Stimulated activated CD4-positive, alpha-beta T cell treated with anti-CD3 and anti-CD28 coated beads, Interleukin-12 subunit alpha, Interleukin-12 subunit beta, amount 100 ng/mL, for 4 hours (primary cell): ENCODE results near the gene GARIN5B.
"Not testable (repeated sequence)": the region's sequence is repeated elsewhere in the genome, so short reads cannot be mapped to it uniquely, and the experiment has no call there.

ENCODE experiments used
- DNase-seq: peaks from one replicate; pipeline ENCODE4 v3.0.0-alpha.2; 2020

GARIN5B gene

GRCh38 chr19:55362990-55363716, at the start of gene GARIN5B:
Gene GARIN5B, minus strand, starts transcription at chr19:55363260. Its CDS starts 194 bp downstream, at chr19:55363066.
- no peak for DNase-seq

GRCh38 chr19:55410168-55410567, 47.1 kb upstream of the GARIN5B start:
- DNase-seq, result no peak

GRCh38 chr19:55409179-55409578, 46.1 kb upstream of the GARIN5B start:
- not testable (repeated sequence) for DNase-seq

GRCh38 chr19:55408533-55408872, 45.4 kb upstream of the GARIN5B start:
- DNase-seq, result no peak

- peak; percentile 96 for DNase-seq
These were observed 44.9 kb upstream of the GARIN5B start for GRCh38 chr19:55407800-55408532.

GRCh38 chr19:55407550-55407799, 44.4 kb upstream of the GARIN5B start, which contains the start of gene UBE2S:
Gene UBE2S, minus strand, starts transcription at chr19:55407788. Its CDS starts 199 bp downstream, at chr19:55407589.
- DNase-seq, result not testable (repeated sequence)

- peak; percentile 38 for DNase-seq
These were observed 43.9 kb upstream of the GARIN5B start for GRCh38 chr19:55406826-55407549.

- DNase-seq, result no peak
These were observed 43.2 kb upstream of the GARIN5B start for GRCh38 chr19:55406091-55406825.

- no peak for DNase-seq
These were observed 42.6 kb upstream of the GARIN5B start for GRCh38 chr19:55405638-55406037.

GRCh38 chr19:55402509-55402908, 39.4 kb upstream of the GARIN5B start:
- no peak for DNase-seq

GRCh38 chr19:55401390-55401789, 38.3 kb upstream of the GARIN5B start:
- not testable (repeated sequence) for DNase-seq

- no peak for DNase-seq
These were observed 37.4 kb upstream of the GARIN5B start for GRCh38 chr19:55400281-55401087.

GRCh38 chr19:55398200-55398925, 35.3 kb upstream of the GARIN5B start:
- no peak for DNase-seq

GRCh38 chr19:55392820-55393761, 30.0 kb upstream of the GARIN5B start:
- DNase-seq, result no peak

GRCh38 chr19:55391702-55392615, 28.9 kb upstream of the GARIN5B start:
- no peak for DNase-seq

- no peak for DNase-seq
These were observed 28.2 kb upstream of the GARIN5B start for GRCh38 chr19:55391191-55391670.

- DNase-seq, result no peak
These were observed 27.4 kb upstream of the GARIN5B start for GRCh38 chr19:55390461-55390880.

GRCh38 chr19:55389386-55390317, 26.6 kb upstream of the GARIN5B start:
- no peak for DNase-seq
